Sigmoid colon (tissue), 4 donors: ENCODE data around the gene DNAJC17.

Source experiments
- CTCF ChIP-seq, 4 experiments: fragments of 450-650 bp in 3 of 4; fragments of 200-600 bp in 1 of 4; IDR thresholded peaks; one replicate each; pipeline ENCODE4 v1.5.1; 2016 to 2019; ENCODE audit warnings: antibody characterized with exemption in 4 of 4, mild to moderate bottlenecking in 3 of 4, moderate library complexity in 2 of 4
- EP300 ChIP-seq, 4 donors: sonication (generic); formaldehyde crosslinking; IDR thresholded peaks; one replicate each; pipeline ENCODE4 v1.6.1; 2017; ENCODE audit warnings: antibody characterized with exemption in 4 of 4

DNA sequence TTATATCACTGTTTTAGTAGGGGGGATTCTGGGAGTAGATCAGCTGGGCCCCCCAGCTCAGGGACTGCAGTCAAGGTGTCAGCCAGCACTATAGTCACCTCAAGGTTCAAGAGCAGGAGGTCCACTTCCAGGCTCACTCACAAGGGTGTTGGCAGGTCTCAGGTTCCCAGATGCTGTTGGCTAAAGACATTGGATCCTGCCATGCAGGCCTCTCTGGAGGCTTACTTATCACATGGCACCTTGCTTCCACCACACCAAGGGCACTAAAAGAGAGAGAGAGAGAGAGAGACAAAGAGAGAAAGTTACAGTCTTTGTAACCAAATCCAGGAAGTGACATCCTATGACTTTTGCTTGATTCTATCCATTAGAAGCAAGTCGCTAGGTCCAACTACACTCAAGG, 28.7 kb upstream of the DNAJC17 start:
- TF ChIP-seq EP300 (IDR thresholded peaks at IDR 0.05) (no peak), CTCF (IDR thresholded peaks at IDR 0.05) (no peak)
